Stimulated activated CD4-positive, alpha-beta T cell treated with anti-CD3 and anti-CD28 coated beads, Interleukin-15, amount 100 ng/mL, for 48 hours (primary cell): ENCODE results near the gene PNPLA6.

Experiments used
- DNase-seq, 2 donors: peaks; one replicate each; pipeline ENCODE4 v3.0.0-alpha.2; 2020; ENCODE audit warnings: low read depth in 2 of 2

Gene PNPLA6

GRCh38 chr19:7535047-7535997 lies at the start of gene PNPLA6:
Gene PNPLA6, plus strand, starts transcription at chr19:7535717. Its CDS starts 72 bp downstream, at chr19:7535789.
- peak; percentile 86 to 93 for DNase-seq

DNA sequence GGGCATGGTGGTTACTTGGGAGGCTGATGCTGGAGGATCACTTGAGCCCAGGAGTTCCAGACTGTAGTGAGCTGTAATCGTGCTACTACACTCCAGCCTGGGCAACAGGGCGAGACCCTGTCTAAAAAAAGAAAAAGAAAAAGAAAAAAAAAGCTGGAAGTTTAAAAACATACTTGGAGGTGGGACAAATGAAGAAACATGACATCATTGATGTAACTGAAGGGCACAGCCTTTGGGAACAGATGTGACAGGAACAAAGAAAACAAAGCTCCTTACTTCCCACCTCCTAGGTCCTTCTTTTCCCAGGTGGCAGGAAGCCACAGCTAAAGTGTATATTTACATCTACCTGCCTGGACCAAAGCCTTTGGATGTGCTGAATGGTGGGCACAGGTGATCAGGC lies 48.6 kb upstream of the PNPLA6 start:
- no peak for DNase-seq

DNA sequence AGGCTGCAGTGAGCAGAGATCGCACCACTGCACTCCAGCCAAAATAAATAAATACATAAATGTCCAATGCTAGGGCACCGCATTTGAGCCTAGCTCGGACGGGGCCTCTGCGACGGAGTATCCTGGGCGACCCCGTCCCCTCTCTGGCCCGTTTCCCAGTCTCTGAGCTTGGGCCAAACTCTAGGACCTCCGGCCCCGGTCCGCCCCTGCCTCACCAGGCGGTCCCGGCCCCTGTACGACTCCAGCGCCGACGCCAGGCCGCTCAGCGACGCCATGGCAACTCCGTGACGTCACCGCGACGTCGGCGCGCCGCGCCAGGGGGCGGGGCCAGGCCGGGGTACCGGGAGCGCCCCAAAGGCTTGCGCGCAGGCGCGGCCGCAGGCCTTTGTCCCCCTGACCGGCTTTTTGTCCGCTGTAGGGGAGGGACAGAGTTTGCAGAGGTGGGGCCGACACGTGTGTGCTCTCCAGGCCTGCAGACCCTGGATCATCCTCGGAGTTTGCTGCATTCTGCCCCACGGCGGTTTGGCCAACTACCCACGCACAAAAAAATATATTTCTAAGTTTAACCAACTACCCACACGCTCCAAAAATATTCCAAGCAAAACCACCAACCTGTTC lies 46.7 kb upstream of the PNPLA6 start, which contains the start of gene PEX11G:
Gene PEX11G (minus strand): TSS at position 300 of the 618 bp plus-strand sequence. CDS start 25 bp downstream, at position 275.
- DNase-seq: peak; percentile 78 to 90

DNA sequence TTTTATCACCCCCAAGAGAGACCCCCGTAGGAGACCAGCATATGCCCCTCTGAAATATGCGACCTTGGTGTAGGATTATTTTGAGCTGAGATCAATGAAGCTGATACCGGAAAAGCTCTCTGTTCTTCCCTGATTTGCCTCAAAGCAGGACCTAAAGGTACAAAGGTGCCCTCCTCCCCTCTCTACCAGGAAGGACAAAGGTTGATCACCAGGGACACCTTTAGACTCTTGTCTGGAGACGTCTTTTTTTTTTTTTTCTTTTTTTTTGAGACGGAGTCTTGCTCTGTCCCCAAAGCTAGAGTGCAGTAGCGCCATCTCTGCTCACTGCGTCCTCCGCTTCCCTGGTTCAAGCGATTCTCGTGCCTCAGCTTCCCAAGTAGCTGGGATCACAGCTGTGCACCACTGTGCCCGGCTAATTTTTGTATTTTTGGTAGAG lies 45.9 kb upstream of the PNPLA6 start:
- DNase-seq: no peak

- peak; percentile 42 to 53 for DNase-seq
Measured at GRCh38 chr19:7492142-7492541, 43.4 kb upstream of the PNPLA6 start.

DNA sequence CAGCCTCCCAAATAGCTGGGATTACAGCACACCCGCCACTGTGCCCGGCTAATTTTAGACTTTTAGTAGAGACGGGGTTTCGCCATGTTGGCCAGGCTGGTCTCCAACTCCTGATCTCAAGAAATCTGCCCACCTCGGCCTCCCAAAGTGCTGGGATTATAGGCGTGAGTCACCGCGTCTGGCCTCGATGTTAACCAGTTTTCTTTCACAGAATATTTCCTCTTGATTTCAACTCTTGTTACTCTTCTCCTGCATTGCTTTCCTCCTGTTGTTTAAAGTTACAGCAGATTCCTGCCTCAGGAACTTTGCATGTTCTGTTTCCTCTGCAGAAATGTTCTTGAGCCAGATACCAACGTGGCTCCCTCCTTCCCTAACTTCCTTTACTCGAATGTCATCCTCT lies 43.0 kb upstream of the PNPLA6 start:
- DNase-seq: no peak

GRCh38 chr19:7494416-7495098 lies 41.0 kb upstream of the PNPLA6 start:
- DNase-seq: no peak

DNA sequence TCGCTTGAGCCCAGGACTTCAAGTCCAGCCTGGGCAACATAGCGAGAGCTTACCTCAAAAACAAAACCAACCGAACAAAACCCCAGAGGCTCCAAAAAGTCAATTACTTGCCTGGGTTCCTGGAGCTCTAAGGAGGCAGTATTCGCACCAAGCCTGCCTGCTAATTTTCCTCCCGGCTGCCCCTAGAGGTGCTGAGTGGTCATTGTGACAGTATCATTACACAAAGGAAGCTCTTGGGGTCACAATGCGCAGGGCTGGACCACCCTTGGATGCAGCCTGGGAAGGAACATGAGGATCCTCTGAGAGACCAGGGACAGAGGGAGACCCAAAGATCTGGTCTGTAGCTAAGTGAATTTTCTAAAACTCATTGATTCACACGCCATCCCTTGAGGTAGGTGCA lies 38.2 kb upstream of the PNPLA6 start:
- no peak for DNase-seq

DNA sequence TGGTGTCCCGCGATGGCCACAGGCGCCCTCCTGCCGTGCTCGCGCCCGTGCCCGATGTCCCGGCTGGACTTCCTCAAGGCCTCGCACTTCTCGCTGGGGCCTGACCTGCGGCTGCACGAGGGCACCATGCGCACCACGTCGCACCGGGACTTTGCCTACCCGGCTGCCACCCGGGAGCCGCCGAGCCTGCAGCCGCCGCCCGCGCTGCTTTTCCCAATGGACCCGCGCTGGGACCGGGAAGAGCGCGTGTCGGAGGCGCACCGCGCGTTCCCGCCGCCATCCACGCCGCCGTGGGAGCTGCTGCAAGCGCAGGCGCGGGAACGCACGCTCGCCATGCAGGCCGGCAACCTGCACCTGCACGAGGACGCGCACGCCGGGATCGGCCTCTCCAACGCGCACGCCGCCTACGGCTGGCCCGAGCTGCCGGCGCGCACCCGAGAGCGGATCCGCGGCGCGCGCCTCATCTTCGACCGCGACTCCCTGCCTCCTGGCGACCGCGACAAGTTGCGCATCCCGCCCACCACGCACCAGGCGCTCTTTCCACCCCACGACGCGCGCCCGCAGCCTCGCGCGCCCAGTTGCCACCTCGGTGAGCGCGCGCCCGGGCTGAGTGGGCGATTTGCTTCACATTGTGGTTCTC lies 34.6 kb upstream of the PNPLA6 start:
- peak; percentile 40 to 64 for DNase-seq

- DNase-seq: no peak
Measured at GRCh38 chr19:7502552-7502951, 33.0 kb upstream of the PNPLA6 start.

DNA sequence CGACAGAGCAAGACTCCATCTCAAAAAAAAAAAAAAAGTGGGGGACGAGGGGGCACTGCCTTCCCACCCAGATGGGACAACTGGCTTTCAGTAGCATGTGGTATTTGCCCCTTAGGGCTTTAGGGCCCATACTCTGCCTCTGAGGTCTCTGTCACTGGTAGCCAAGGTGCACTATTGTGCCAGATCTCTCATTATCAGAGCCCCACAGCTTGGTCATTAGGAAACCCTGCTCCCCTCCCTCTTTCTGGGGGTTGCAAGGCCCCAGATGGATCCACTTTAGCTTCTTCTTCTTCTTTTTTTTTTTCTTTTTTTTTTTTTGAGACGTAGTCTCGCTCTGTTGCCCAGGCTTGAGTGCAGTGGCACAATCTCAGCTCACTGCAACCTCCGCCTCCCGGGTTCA lies 30.8 kb upstream of the PNPLA6 start:
- DNase-seq: no peak

DNA sequence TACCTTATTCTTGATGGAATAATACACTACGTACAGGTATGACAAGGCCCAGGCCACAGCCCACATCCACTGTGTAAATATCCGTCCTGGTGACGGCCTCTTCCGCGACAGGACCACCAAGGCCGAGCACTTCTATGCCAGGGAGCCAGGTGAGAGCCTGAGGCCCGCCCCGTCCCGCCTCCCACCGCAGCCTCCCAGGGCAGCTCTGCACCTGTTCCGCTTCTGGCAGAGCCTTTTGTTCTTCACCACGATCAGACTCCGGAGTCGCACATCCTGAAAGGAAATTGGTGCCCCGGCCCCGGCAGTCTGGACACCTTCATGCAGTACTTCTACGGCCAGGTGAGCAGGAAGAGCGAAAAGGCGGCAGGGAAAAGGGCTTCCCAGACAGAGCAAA lies 30.2 kb upstream of the PNPLA6 start:
- DNase-seq: no peak

- peak in 1 of 2 donors; percentile 36 for DNase-seq
Measured at GRCh38 chr19:7505682-7506384, 29.7 kb upstream of the PNPLA6 start.

- peak; percentile 57 to 63 for DNase-seq
Measured at GRCh38 chr19:7506385-7507328, 28.9 kb upstream of the PNPLA6 start.

DNA sequence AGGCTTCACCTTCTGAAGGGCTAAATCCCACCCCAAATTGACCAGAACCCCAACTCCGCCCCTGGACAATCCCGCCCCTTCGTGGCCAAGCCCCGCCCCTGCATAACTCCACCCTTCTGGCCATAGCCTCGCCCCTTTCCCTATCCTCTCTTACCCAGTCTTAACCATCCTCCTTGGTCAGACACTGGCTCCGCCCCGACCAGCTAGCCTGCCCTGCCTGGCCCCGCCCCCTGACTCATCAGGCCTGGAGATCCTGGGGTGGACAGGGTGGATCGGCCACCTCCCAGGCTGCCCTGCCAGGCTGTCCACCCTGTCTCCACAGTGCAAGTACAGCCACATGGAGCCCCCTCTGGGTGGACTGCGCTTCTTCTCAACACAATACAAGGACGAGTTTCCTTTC lies 27.6 kb upstream of the PNPLA6 start:
- DNase-seq: no peak

DNA sequence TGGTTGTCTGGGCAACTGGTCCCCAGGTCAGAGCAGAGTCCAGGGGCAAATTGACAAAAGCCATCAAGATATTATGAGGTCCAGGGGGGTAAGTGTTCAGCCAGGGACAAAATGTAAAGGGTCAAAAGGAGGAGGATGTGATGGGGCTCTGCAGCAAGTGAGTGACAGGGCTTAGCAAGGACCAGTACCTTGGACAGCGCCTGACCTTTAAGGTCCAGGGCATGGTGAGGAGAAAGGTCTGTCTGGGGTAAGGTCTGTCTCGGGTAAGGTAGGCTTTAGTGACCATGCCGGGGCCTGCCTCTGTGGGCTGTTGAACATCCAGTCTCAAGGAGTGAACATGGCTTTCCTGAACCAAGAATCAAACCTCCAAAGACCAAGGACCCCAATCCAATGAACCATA lies 25.9 kb upstream of the PNPLA6 start:
- no peak for DNase-seq

DNA sequence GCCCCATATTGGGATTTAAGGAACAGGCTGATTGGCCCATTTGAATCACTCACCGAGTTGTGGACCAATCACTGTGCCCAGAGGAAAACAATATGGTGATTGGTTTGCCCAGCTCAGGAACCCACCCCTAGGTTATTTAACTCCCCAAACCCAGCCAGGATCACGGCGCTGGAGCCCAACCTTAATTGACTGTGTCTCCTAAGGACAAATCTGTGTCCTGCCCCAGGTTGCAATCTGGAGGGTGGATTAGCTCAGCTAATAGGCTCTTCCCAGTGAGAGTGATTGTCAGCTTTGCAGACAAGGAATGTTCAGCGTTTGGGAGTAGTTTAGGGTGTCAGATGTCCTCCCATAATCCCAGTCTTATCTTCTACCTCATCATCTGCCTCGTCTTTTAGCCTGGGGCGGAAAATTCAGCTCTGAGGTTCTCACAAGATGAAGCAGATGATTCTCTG lies 23.1 kb upstream of the PNPLA6 start:
- DNase-seq: no peak

DNA sequence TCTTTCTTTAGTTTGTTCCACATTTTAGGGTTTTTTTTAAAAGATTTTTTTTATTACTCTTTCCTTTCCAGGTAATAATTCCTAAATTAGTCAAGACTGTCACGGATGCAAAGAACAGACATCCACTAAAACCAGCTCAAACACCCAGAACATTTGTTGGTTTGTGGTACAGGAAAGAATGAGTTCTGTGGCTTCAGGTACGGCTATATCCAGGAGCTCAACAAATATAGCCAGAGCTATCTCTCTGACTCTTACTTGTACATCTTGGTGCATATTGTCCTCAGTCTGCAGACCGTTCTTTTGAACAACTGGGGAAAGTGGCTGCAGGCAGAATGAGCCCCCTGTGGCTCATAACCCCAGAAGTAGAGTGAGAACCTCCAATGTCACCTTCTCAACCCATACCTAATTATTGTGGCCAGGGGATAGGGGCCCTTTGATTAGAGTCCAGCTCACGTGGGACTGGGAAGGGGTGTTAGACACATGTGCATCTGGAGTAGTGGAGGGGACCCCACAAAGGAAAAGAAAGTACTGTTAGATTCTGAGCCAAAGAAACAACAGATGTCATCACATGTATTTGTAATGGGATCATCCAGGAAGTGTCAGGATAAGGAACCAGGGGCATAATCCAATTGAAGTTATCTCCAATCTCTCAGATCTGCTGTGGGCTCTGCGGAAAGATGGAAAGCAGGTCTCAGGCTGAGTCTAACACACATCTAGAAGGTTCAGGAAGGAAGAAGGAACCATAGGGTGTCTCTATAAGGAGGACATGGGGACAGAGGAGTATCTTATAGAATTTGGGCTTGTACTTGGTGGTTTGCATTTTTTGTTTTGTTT lies 21.5 kb upstream of the PNPLA6 start:
- no peak for DNase-seq

GRCh38 chr19:7515110-7515644 lies 20.3 kb upstream of the PNPLA6 start:
- no peak for DNase-seq
